HG02840 (cell line): ENCODE results near the gene URB1.
"Not testable (repeated sequence)": the region's sequence is repeated elsewhere in the genome, so short reads cannot be mapped to it uniquely, and the experiment has no call there.

ENCODE experiments used
- ATAC-seq: cut with Tn5 transposase; IDR thresholded peaks from one replicate; pipeline ENCODE4 v1.9.1; 2021; ENCODE audit warnings: mild to moderate bottlenecking, moderate library complexity, moderate number of reproducible peaks; ENCODE audit not compliant: unreplicated experiment, low FRiP score

The URB1 gene

DNA sequence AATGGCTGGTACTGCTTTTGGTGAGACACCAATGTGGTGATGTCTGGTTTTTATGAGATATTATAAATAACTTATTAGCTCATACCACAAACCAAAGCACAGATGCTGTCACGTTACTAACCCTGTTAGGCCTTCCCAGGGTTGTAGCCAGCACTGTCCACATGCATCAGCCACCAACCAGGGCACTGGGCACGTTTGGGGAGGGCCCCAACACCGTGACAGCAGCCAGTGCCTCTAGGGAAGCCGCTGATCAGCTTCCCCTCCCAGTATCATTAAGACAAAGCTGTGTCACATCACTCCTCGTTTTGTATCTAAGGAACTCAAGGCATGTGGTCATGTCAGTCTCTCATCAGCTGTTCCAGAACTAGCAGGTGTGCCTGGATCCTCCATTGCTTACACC is 13.9 kb downstream of the URB1 start:
- ATAC-seq: no peak

DNA sequence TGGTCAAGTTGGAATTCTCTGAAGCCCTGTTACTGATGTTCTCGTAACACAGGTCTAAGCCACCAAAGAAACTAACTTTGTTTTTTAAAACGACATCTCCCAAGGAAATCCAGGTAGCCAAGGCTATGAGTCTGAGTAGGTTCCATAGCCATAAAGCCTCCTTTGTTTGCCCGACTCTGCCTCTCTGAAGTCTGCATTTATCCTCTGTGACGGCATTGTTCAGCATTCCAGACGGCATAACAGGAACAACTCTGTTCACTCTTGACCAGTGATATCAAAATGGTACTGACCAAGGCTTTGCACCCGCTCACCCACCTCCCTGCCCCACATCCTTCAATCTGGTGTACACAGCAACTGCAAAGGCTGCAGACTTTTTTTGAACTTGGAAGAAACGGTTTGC is 14.8 kb downstream of the URB1 start:
- ATAC-seq: no peak

DNA sequence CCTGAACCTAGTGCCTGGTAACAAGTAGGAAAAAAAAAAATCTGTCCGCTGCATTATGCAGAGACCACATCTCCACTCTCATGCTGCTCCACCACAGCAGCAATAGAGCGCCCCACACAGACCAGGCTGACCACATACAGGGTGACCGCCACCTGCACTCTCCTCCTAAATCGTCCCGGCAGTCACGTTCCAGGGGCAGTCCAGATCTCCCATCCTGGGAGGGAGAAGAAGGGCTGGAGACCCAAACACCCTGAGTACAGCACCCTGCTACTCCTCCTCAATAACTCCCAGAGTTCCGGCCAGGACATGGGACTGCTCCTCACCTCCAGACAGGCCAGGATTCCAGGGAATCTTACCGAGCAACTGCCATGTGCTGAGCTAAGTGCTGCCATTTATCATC is 15.3 kb downstream of the URB1 start:
- ATAC-seq: no peak

DNA sequence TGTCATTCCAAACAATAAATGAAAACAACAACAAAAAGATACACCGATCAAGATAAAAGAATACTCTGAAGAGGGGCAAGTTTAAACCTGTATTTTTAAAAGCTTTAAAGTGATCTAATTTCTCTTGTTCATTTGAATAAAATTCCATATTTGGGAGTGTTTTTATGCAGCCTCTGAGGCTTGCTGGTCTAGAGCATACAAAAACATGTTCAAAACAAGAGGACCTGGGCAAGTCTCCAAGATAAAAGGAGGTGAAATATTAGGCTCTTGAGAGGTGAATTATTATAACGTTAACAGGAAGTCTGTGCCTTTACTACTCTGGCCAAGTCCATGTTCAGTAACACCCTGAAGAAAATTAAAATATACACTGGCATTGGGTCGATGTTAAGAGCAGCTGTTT is 20.1 kb downstream of the URB1 start:
- ATAC-seq: no peak

DNA sequence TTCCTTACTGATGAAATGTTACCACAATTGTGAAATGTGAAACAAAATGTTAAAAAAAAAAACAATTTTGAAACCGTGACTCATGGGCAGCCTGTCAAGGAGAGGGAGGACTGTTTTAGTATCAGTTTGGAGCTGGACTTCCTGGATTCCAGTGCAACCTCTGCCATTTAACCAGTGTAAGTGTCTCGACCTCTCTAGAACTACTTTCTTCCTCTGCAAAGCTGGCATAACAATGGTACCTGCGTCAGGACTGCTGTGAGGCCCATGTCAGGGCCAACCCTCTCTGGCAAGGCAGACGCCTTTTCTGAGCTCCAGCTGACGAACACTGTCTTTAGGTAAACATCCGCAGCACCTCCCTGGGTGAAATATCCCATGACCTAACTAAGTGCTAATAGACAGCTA is 20.9 kb downstream of the URB1 start:
- ATAC-seq: no peak

DNA sequence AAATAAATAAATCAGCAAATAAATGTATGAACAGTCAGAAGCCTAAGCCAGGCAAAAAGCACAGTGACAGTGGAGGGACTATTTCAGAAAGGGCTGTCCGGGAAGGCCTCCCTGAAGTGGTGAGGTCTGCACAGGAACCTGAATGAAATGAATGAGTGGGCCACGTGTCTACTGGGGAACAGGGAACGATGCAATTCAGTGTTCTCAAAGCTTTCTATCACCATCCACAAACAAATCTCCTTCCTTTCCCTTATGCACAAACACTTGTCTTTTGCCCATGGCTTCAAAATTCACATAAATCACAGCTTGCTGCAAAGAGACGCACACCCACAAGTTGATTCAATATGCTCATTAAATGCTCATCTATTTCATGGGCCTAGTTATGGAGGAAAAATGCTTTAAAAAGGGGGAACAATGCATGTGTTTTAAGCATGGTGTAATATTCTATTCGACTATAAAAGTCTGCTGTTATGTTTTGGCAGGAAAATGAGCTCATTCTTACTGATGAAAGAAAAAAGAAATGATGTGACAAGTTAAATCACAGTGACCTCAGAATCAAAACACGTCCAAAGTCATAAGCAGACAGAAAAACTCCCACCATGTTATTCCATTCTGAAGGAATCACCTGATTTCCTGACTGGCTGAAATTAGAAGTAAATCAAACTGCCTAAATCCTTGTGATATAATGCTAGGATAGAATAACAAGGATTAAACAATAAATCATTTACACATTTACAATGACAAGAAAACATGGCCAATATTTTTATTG is 21.6 kb downstream of the URB1 start:
- no peak for ATAC-seq

DNA sequence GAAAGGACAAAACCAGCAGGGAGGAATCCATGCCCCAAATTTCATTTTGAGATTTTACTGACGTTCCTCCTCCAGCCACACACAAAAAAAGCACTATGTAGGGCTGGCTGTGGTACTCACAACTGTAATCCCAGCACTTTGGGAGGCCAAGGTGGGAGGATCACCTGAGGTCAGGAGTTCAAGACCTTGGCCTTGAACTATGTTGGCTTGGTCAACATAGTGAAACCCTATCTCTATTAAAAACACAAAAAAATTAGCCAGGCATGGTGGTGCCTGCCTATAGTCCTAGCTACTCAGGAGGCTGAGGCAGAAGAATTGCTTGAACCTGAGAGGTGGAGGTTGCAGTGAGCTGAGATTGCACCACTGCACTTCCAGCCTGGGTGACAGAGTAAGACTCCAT is 23.9 kb downstream of the URB1 start:
- not testable (repeated sequence) for ATAC-seq

DNA sequence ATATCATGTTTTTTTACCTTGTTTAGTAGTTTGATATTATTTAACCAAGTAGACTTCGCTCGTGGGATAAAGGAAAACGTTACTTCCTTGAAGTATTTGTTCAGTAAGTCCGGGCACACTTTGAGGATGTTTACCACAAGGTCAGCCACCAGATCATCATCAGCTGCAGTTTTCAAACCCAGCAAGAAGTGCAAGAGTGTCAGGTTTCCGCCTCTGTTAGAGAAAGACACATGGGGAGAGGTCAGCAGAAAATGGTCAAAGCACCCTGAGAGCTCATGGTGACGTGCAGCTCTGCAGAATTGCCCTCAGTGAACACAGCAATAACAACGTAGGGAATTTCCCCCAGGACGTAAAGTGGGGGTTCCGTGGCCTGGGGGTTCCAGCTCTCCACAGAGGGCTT is 24.4 kb downstream of the URB1 start:
- no peak for ATAC-seq

DNA sequence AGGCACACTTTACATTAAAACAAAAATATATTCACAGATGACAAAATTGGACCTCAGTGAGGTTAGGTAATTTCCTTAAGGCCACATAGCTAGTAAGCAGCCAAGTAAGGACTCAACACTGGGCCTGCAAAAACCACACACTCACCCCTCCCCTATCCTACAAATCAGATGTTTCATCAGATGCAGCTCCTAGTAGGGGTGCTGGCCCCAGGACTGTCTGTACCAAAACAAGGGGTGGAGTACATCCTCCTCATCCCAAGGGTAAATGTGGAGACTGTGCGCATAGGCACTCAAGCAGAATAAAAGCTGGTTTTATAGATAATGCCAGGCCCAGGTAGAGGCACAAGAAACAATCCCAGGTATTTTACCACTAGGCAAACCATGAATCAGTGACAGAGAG is 25.7 kb downstream of the URB1 start:
- no peak for ATAC-seq

DNA sequence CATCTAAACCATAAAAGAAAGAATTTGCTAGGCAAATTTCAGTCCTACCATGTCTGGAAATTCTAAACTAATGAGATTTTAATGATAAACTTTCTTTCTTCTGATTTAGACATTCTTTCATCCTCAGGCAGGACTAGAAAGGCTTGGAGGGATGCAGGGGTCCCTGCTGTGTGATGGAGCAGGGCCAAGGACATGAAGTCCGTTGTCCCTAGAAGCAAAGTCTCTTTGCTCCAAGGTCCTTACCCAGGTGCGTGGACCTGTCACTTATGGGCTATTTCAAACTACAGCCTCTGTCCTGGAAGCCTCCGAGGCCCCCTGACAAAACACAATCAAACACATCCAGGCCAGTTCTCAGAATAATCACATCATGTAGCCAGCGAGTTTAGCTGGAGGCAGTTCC is 26.6 kb downstream of the URB1 start:
- ATAC-seq: no peak

DNA sequence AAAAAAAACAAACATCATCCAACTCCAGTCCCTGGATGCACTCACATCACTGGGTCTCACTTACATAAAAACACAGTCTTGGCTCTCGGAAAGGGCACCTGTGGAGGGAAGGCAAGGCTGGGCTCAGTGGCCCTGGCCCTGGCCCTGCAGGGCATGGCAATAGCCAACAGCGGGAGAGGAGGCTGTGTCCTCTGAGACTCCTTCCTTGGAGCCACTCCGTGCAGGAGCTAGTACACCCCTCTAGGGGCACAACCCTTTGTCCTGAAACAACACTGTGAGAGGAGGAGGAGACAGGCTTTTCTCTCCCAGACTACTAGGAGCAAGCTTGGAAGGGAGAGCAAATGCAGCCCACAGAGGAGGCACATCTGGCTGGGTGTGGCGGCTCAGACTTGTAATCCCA is 28.0 kb downstream of the URB1 start:
- no peak for ATAC-seq

DNA sequence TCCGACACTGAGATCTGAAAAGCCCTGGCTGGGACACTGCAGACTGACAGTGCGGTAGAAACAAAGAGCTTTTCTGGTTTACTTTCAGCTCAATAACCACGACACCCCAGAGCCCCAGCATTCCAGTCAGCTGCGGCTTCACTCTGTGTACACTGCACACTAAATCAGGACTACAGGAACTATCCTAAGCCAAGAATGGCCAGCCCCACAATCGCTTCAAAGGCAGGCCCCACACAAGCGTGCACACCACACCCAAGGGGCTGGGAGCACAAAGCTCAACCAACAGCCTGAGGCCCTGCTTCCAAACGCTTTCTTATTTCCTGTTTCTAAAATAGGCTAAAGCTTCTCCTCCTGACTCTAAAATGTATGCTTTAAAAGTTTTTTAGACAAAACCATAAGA is 28.4 kb downstream of the URB1 start:
- ATAC-seq: no peak

DNA sequence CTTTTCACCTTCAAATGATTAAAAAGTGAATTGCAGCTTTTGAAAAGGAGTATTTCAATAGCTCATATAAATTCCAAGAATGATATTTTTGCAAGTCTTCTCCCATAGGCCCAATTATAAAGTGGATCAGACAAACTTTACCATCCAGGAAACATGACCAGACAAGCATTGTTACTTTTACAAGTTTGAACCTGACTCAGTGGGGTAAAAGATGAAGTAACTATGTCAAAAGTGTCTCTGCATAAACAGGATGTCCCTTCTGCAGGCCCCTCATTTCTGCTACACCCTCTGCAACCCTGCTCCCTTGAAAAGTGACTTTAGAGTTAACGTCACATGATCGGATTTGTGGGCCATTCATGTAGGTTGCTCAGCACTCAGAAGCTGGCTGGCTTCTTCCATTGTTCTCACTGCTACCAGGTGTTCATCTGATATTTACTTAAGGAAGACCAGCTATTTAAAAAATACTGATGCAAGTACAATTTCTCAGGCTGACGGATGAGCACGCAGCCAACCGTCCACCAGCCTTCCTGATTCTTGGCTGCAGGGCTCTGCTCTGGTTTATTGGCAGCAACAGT is 32.3 kb downstream of the URB1 start:
- ATAC-seq: no peak

DNA sequence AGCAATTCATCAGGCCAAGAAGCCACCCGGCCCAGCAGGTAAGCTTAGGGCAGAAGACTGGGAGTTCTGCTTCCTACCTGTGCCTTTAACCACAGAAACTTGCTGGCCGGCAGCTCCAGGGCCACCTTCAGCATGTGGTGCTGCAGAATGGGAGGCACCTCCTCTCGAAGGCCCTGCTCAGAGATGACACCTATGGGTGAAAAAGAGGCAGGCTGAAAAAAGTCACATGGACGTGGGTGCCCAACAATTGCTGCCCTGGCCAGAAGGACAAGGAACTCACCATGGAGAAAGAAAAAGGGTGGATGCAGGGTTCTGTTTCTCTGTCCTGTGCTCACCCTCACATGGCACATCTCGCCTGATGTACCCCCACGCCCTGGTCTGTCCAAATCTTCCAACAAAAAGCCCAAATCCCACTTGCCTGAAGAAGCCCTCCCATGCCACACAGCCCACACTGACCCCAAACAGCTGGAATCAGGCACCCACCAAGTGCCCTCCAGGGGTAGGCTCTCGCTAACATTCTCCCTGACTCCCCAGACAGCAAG is 33.0 kb downstream of the URB1 start:
- no peak for ATAC-seq

DNA sequence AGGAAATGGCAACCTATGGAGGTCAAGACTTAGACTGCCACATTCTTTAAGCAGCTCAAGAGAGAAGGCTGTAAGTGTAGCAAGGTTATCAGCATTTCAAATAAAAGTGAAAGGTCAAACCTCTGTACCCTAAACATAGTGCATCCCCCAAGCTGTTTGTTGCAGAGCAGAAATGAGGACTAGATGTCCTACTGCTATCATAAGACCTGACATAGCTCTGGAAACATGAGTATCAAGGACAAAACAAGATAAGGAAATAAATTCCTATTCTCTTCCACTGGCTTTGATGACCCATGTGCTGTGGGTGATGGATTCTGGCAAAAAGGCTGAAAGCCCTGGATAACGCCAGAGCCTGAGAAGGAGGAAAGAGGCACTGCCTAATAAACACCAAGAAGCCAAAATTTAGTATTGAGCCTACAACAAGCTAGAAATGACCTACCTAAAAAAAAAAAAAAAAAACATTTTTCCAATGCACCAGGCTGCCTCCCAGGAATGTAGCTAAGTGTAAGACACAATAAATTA is 35.9 kb downstream of the URB1 start:
- ATAC-seq: no peak

DNA sequence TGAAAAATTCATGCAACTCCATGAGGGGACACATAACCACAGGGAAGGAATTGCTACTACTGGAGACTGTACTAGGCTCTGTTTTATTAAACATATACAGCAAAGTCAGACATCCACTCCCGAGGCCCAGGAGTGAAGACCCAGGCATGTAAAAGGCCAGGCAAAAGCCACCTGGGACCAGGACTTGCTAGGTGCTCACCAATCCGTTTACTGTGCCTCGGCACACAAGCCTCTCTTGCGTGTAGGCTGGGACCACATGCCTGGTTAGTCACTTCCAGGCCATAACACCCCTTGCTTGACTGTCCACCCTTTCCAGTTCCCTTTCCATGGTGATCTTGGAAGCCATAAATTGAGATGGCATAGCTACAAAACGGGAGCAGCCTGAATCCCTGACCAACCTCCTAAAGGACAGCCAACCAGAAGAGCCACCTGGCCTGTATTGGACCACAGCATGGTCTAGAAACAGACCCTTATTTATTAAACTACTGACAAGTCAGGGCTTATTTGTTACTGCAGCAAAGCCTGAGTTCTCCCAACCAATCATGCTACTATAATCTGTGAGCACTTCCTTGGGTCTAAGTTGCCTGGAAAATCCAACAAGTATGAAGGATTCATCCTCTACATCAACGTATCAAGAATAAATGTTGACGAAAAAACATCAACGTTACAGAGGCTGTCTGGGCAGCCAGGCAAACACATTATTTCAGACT is 39.7 kb downstream of the URB1 start:
- ATAC-seq: no peak

DNA sequence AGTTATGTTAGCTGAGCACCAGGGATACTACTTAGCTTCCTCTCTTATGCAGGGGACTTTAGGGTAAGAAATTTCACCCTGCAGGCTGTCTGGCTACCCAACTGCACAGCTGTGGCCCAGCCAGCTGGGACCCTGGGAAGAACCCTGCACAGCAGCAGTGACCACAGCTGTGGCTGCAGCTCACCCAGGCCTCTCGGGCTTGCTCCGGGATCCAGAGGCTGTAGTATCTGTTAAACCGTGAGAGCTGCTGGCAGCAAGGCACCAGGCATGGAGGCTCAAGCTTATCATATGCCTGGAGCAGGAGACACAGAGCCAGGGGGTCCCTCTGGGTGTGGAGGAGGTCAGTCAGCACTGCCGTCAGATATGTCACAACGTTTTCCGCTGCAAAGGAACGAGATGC is 40.3 kb downstream of the URB1 start:
- no peak for ATAC-seq

DNA sequence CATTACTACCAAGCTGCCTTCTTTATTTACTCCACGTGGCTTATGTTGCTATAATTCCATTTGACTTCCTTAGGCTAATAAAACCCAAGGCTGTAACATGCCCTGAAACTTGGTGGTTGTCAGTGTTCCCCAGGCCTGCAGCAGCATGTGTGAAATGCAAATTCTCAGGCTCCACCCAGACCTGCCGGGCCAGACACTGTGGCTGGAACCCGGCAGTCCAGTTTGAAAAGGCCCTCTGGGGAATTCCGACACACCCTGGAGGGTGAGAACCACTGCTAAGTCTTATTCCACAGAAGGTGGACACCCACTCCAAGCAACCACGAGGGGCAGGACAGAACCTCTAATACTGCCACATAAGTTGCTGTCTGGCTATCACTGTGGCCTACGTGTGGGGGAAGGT is 41.4 kb downstream of the URB1 start:
- ATAC-seq: no peak

DNA sequence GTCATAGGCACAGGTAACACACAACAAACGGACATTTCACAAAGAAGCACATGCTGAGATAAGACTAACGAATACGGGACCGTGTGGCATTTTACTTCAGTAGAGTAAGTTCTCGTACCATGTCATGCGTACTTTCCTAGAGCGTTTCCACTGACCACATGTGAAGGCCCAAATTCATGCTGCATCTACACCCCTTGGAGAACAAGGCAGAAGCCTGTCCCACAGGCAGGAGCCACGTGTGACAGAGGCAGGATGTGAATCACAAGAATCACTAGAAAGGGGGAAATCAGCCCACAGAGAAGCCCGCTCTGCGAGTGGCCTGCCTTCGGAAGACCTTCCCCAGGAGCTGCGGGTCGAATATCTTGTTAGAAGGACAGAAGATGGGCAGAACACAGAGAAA is 41.8 kb downstream of the URB1 start:
- no peak for ATAC-seq

DNA sequence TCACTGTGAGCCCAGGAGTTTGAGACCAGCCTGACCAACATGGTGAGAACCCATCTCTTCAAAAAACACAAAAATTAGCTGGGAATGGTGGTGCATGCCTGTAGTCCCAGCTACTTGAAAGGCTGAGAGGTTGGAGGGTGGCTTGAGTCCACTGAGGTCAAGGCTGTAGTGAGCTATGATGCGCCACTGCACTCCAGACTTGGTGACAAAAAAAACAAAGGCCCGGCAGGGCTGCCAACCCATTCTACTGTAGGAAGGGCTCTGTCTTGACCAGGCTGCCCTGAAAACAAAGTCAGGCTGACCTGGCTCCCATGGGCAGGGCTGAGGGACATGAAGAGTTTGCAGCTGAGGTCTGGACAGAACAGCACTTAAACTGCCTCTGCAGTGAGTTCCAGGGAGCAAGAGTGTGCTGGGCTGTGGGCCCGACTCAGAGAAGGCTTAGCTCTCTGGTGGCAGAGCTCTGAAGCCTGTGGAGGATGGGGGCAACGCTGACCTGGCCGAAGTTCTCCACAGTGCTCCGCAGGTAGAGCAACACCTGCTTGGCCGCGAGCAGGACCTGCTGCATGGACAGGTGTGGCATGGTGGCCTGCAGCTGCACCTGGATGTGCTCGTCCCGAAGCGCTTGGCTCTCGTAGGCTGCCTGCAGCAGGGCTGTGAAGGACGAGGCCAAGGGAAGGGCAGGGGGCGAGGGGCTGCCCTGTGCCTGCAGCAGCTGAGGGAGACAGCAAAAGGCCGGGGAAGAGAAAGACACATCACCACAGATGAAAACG is 42.4 kb downstream of the URB1 start:
- ATAC-seq: no peak
